ENCODE results near the gene PDE5A.
"Not testable (repeated sequence)": the region's sequence is repeated elsewhere in the genome, so short reads cannot be mapped to it uniquely, and the experiment has no call there.

DNA sequence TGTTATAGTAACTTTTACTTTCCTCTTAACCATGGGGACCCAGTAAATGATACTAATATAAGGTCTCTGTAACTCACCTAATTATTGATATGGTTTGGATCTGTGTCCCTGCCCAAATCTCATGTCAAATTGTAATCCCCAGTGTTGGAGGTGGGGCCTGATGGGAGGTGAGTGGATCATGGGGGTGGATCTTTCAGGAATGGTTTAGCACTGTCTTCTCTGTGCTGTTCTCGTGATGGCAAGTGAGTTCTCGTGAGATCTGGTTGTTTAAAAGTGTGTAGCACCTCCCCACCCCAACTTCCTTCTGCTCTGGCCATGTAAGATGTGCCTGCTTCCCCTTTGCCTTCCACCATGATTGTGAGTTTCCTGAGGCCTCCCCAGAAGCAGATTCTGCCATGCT is 34.0 kb upstream of the PDE5A start:
- TF ChIP-seq EZH2 (IDR thresholded peaks at IDR 0.05; ENCODE audit: low read length, unreplicated experiment); EZH2phosphoT487 (IDR thresholded peaks at IDR 0.05; ENCODE audit: borderline replicate concordance, low read length): not testable (repeated sequence)
